GM13976 (cell line): ENCODE results near the gene MYCL.

Source experiments
- DNase-seq: peaks from one replicate; pipeline ENCODE4 v3.0.0; 2012; ENCODE audit warnings: low spot score
- in situ Hi-C: fragments of 300-500 bp; cut with MboI; formaldehyde crosslinking; loops from one replicate; pipeline ENCODE4 v1.12.0; 2022; ENCODE audit warnings: low sequenced_read_pairs, mixed read lengths, inconsistent platforms; ENCODE audit not compliant: unreplicated experiment
- TF ChIP-seq, protein P1 (sequence below): IDR thresholded peaks from 2 replicates; pipeline ENCODE4 v1.5.1; 2012; ENCODE audit warnings: borderline replicate concordance, mild to moderate bottlenecking; ENCODE audit not compliant: insufficient read depth; ENCODE audit errors: extremely low read depth, missing control alignments, control extremely low read depth

Gene MYCL

DNA sequence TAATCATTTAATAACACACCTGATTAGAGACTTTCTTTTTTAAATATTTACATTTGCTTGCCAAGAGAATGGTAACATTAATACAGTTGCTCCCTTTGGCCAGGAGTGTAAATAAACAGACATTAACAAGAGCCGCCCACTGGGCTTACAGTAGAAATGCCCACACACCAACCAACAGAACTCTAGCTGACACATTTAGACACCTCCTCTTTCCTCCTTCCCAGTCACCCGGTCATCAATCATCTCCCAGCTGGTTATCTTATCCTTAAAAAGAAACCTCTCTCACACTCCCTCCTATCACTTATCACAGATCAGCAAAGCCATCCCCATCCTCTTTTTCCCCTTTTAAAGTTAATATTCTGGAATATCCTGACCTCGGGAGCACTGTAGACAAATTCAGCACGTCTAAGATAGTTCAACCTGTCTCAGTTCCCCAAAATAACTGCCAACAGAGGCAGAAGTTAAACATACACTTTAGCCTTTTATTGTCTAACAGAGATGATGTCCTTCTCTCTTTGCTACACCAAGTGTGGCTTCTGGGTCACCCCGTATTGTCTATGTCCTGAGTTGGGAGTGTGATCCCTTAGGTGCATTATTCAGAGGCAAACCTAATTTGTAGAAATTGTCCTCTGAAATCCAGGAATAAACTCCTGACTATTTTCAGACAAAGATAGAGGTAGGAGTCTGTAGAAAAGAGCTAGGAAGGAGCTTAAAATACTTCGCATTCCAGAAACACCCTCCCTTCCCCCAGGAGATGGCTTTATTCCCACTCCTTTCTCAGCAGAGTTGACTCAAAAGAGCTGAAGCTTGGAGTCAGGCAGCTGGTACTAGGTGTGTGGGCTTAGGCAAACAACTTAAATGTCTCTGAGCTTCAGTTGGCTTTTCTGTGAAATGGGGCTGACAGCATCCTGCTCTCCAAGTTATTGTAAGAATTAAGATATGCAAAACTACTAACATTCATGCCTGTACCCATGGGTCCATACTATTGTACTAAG lies 8.8 kb downstream of the MYCL start:
- TF ChIP-seq, protein P1, sequence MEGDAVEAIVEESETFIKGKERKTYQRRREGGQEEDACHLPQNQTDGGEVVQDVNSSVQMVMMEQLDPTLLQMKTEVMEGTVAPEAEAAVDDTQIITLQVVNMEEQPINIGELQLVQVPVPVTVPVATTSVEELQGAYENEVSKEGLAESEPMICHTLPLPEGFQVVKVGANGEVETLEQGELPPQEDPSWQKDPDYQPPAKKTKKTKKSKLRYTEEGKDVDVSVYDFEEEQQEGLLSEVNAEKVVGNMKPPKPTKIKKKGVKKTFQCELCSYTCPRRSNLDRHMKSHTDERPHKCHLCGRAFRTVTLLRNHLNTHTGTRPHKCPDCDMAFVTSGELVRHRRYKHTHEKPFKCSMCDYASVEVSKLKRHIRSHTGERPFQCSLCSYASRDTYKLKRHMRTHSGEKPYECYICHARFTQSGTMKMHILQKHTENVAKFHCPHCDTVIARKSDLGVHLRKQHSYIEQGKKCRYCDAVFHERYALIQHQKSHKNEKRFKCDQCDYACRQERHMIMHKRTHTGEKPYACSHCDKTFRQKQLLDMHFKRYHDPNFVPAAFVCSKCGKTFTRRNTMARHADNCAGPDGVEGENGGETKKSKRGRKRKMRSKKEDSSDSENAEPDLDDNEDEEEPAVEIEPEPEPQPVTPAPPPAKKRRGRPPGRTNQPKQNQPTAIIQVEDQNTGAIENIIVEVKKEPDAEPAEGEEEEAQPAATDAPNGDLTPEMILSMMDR, result no peak
- DNase-seq, result no peak
- in situ Hi-C loops, result no loop called here

DNA sequence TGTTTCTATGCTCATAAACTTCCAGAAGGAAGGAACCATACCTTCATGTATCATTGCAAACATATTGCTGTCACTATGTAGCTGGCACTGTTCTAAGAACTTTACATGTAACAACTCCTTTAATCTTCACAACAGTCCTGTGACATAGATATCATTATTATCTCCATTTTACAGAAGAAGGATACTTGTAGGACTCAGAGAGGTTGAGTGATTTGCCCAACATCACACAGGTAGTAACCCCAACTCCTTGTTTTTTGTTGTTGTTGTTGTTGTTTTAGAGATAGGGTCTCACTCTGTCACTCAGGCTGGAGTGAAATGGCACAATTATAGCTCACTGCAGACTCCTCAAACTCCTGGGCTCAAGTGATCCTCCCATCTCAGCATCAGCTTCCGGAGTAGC lies 10.8 kb downstream of the MYCL start:
- no peak for DNase-seq
- TF ChIP-seq, protein P1, result no peak
- in situ Hi-C loops, result no loop called here

DNA sequence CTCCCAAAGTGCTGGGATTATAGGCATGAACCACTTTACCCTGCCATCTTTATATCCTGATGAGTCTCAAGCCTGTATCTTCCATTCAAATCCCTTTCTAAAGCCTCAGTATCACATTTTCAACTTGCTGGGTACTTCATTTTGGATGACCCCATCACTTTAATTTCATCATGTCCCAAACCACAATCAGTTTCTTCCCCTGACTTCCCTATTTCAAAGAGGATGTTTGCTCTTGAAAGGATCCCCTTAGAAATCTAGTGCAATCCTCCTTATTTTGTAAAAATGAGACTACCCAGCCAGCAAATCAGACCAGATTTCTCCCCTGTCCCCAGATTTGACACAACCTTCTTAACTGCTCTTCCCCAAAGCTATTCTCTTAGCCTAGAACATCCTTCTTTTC lies 11.4 kb downstream of the MYCL start:
- no peak for DNase-seq
- in situ Hi-C loops, result no loop called here

DNA sequence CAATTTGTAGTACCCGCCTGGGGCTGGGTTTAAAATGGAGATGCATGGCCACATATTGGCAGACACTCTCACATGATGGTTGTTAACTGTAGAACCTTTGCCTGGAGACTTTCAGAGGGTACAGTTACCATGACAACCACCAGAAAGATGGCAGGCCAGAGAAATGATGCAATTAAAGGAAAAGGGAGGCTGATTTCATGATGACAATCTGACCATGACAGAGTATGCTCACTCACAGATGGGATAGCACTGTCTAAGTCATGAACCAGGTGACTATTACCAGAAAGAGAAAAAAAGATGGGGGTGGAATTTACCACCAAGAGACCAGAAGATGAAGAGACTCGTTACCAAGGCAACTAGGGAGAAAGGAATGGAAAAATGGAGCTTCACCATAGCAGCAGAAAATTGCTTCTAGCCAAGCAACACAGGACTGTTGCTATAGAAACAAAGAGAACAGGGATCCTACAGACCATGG lies 14.9 kb downstream of the MYCL start:
- in situ Hi-C loops, result no loop called here
- DNase-seq, result no peak
- TF ChIP-seq, protein P1, result no peak

More for the DNA sequence above, 11.4 kb downstream of the MYCL start:
- TF ChIP-seq, protein P1, result no peak

DNA sequence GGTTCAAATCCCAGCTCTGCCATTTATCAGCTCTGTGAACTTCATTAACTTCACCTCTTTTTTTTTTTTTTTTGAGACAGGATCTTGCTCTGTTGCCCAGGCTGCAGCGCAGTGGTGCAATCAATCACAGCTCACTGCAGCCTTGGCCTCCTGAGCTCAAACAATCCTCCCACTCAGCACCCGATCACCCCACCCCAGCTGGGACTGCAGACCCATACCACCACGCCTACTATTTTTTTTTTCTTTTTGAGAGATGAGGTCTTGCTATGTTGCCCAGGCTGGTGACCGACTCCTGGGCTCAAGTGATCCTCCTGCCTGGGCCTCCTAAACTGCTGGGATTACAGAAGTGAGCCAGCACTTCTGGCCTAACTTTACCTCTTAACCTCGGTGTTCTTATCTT lies 16.2 kb downstream of the MYCL start:
- in situ Hi-C loops, result no loop called here
- TF ChIP-seq, protein P1, result no peak

DNA sequence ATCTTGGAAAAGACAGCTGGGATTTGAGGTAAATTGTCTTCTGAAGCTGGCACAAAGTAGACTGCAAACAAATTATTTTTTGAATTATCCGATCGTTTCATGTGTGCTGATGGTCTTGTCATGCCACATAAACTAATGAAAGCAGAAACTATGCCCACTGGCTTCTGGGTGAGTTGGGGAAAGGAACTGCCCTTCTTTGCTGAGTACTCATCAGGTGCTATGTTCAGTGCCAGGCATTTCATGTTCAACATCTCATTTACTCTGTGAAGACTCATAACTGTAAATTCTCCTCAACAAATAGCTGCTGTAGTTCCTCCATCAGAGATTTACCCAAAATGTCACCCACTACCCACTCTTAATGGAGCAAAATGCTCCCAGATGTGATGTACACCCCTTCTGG lies 19.6 kb downstream of the MYCL start:
- DNase-seq, result no peak
- in situ Hi-C loops, result no loop called here
- TF ChIP-seq, protein P1, result no peak

More for the DNA sequence above, 16.2 kb downstream of the MYCL start:
- no peak for DNase-seq
